CD4-positive, alpha-beta T cell (primary cell): ENCODE measurements around the gene TEF. TPM values are rescaled to one million over a fixed set of nuclear protein-coding genes. Genes with fewer than 3 reads are reported as not detected.

ENCODE experiments used
- ATAC-seq: fragments of 200-7000 bp; cut with Tn5 transposase; one replicate; pipeline ENCODE4 v1.10.0; 2022; ENCODE audit warnings: mild to moderate bottlenecking; ENCODE audit not compliant: poor library complexity
- CTCF ChIA-PET: fragments of 350-600 bp; sonication (Branson Sonifier 250); formaldehyde crosslinking; loops from one replicate; lab custom pipeline; 2021; ENCODE audit warnings: antibody characterized with exemption, inconsistent platforms; lab: Charles Lee
- POLR2A ChIA-PET: fragments of 350-600 bp; sonication (Branson Sonifier 250); formaldehyde crosslinking; loops from one replicate; lab custom pipeline; 2021; ENCODE audit warnings: antibody characterized with exemption, inconsistent platforms; lab: Charles Lee
- DNase-seq, 14 experiments: peaks; one replicate each; pipeline ENCODE4 v3.0.0-alpha.2; 2013 to 2020; ENCODE audit warnings: mixed read lengths in 2 of 14
- H3K27ac ChIP-seq, 2 donors: one replicate each; pipeline versions ENCODE4 v1.5.1 to v1.7.0; 2013; ENCODE audit warnings: low read length in 2 of 2, low read depth in 1 of 2, mild to moderate bottlenecking in 1 of 2
- H3K27me3 ChIP-seq, 2 experiments: 1 replicate in 1 of 2; 2 replicates in 1 of 2; pipeline versions ENCODE4 v1.6.1 to v1.7.0; 2013; ENCODE audit warnings: low read length in 2 of 2, control low read depth in 1 of 2, mild to moderate bottlenecking in 1 of 2, moderate library complexity in 1 of 2; ENCODE audit not compliant: insufficient read depth in 2 of 2, control insufficient read depth in 1 of 2
- H3K36me3 ChIP-seq: one replicate; pipeline ENCODE4 v1.6.1; 2013; ENCODE audit warnings: low read length, control low read depth; ENCODE audit not compliant: insufficient read depth
- H3K4me1 ChIP-seq: one replicate; pipeline ENCODE4 v1.6.1; 2013; ENCODE audit warnings: low read length, control low read depth; ENCODE audit not compliant: insufficient read depth
- H3K4me3 ChIP-seq: one replicate; pipeline ENCODE4 v1.5.1; 2013; ENCODE audit warnings: mild to moderate bottlenecking, low read length, moderate library complexity
- H3K9me3 ChIP-seq, 2 experiments: 1 replicate in 1 of 2; 2 replicates in 1 of 2; pipeline versions ENCODE4 v1.6.1 to v1.7.0; 2013; ENCODE audit warnings: low read length in 2 of 2, mild to moderate bottlenecking in 2 of 2, control low read depth in 1 of 2, moderate library complexity in 1 of 2; ENCODE audit not compliant: control insufficient read depth in 1 of 2, insufficient read depth in 1 of 2
- H3K27ac Mint-ChIP-seq: one replicate; pipeline ENCODE4 v1.8.0; 2020; ENCODE audit warnings: mixed read lengths
- H3K27me3 Mint-ChIP-seq: one replicate; pipeline ENCODE4 v1.8.0; 2021; ENCODE audit warnings: mixed read lengths
- H3K36me3 Mint-ChIP-seq: one replicate; pipeline ENCODE4 v1.8.0; 2021; ENCODE audit warnings: low read depth, mixed read lengths
- H3K4me1 Mint-ChIP-seq: one replicate; pipeline ENCODE4 v1.8.0; 2021; ENCODE audit warnings: low read depth, mixed read lengths
- H3K4me3 Mint-ChIP-seq: one replicate; pipeline ENCODE4 v1.8.0; 2020; ENCODE audit warnings: mild to moderate bottlenecking, mixed read lengths
- H3K9me3 Mint-ChIP-seq: one replicate; pipeline ENCODE4 v1.8.0; 2020; ENCODE audit warnings: mixed read lengths
- intact Hi-C, 2 experiments: fragments of 100-400 bp; cut with DNase I in 1 of 2; cut with micrococcal nuclease in 1 of 2; formaldehyde crosslinking; loops; one replicate each; pipeline versions ENCODE4 v1.15.1 to v1.9.0; 2023 to 2025; cut with DNase I, micrococcal nuclease
- total RNA-seq, 174 experiments: library from RNA in 2 of 174; stranded (reverse) in 2 of 174; gene quantifications; one replicate each; pipeline ENCODE4 v1.2.3 and lab custom pipeline; 2021 to 2026
- TF ChIP-seq, protein P1 (sequence below): fragments of 200-600 bp; IDR thresholded peaks from one replicate; pipeline ENCODE4 v1.8.0; 2022; ENCODE audit warnings: antibody characterized with exemption, mild to moderate bottlenecking

TEF gene
- total RNA-seq, 2 experiments from 2014 or later: 2.4 to 2.6 TPM

DNA sequence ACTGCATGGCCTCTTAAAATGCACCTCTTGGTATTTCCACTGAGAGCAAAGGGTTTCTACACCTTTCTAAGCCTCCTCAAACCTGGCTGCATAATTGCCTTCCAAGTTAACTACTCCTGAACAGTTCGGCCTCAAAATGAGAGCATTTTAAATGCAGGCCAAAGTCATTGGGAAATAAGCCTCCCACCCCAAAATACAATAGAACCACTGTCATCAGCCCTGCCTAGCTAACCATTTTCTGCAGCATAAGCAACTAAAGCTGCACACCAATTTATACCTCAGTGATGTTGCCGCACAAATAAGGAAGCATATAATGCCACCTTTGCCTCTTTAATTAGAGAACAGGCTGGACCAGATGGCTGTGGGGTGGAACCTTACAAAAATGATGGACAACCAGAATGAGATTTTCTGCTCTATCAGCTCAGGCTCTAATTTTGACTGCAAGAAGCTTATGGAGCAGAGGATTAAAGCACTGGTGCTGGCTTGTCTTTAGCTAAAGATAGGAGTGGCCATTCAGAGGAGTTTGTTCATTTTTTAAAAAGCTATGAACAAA is 60.6 kb downstream of the TEF start:
- CTCF ChIA-PET: interaction anchor here (1.5 kb wide), 1 partner anchor 39 kb away, joined by 4 read pairs; no protein-coding TSS in a partner anchor
- Mint-ChIP-seq H3K9me3 (no peaks in the 10 kb centered on the region), H3K4me1 (peaks cover 33% of the 10 kb centered on the region), H3K27ac (peak overlapping the region; percentile 55), H3K36me3 (peaks cover 37% of the 10 kb centered on the region), H3K4me3 (peak overlapping the region; percentile 82), H3K27me3 (no peaks in the 10 kb centered on the region)
- ATAC-seq (no peak), DNase-seq (no peak)
- intact Hi-C loops: loop anchor here in 1 of 2 experiments (10.0 kb wide), 1 partner anchor 158 kb away; the partner anchor contains the start of gene RANGAP1
- peaks cover 13% of the 10 kb centered on the region for H3K36me3 ChIP-seq
- TF ChIP-seq, protein P1, sequence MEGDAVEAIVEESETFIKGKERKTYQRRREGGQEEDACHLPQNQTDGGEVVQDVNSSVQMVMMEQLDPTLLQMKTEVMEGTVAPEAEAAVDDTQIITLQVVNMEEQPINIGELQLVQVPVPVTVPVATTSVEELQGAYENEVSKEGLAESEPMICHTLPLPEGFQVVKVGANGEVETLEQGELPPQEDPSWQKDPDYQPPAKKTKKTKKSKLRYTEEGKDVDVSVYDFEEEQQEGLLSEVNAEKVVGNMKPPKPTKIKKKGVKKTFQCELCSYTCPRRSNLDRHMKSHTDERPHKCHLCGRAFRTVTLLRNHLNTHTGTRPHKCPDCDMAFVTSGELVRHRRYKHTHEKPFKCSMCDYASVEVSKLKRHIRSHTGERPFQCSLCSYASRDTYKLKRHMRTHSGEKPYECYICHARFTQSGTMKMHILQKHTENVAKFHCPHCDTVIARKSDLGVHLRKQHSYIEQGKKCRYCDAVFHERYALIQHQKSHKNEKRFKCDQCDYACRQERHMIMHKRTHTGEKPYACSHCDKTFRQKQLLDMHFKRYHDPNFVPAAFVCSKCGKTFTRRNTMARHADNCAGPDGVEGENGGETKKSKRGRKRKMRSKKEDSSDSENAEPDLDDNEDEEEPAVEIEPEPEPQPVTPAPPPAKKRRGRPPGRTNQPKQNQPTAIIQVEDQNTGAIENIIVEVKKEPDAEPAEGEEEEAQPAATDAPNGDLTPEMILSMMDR: no peak
- H3K27ac ChIP-seq: no peak overlapping the region
- H3K27me3 ChIP-seq: no peaks in the 10 kb centered on the region
- H3K4me3 ChIP-seq: no peak overlapping the region
- POLR2A ChIA-PET: interaction anchor here (0.9 to 10.6 kb wide), 3 partner anchors 9 to 26 kb away, joined by 3 to 234 read pairs (median 5); partner anchors contain the start of genes ACO2 and PHF5A
- peaks cover 43% of the 10 kb centered on the region for H3K4me1 ChIP-seq
- no peaks in the 10 kb centered on the region for H3K9me3 ChIP-seq

DNA sequence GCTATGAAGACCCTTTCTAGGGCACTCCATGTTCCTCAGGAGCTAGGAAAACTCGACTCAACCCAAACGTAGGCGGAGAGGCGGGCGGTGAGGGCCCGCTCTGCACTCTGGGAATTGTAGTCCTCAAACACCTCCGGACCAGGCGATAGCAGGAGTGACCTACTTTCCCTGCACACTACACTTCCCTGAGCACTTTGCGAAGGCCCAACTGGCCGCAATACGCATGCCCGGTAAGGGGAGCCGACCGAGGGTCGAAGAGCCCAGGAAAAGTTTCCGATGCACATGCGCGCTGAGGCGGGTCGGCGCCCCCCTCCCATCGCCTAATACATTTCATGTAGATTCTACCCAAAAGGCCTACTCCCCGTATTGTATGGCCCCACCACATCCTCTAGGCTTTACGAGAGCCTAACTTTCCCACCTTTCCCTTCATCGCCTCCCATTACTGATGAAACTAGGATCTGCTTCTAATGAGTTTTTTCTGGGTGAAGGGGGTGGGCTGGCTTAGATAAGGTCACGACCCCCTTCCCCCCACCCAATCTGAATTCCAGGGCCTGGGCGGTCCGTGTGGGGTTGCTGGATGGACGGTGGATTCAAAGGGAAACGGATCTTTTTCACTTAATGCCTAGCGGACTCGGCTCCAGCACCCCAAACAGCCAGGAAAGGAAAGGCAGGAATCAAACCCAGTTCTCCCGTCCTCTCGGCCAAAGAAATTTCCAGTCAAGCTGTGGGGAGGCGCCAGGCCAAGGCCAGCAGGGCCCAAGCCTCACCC is 62.8 kb downstream of the TEF start:
- Histone ChIP-seq H3K27ac (peak overlapping the region; percentile 97 to 98), H3K4me1 (peaks cover 50% of the 10 kb centered on the region), H3K27me3 (no peaks in the 10 kb centered on the region), H3K4me3 (peak overlapping the region; percentile 98), H3K9me3 (no peaks in the 10 kb centered on the region), H3K36me3 (peaks cover 7% of the 10 kb centered on the region)
- Mint-ChIP-seq H3K9me3 (no peaks in the 10 kb centered on the region), H3K27ac (peak overlapping the region; percentile 95), H3K4me3 (peak overlapping the region; percentile 90), H3K36me3 (peaks cover 41% of the 10 kb centered on the region), H3K4me1 (peaks cover 42% of the 10 kb centered on the region), H3K27me3 (no peaks in the 10 kb centered on the region)
- intact Hi-C loops: loop anchor here (5.0 to 10.0 kb wide), 3 partner anchors 157 to 178 kb away; partner anchors contain the start of genes RANGAP1 (in 2 of the 2), DESI1 (in 1 of the 2) and XRCC6 (in 1 of the 2)
- ChIA-PET CTCF (interaction anchor here (1.5 to 1.9 kb wide), 2 partner anchors 41 to 82 kb away, joined by 4 to 5 read pairs; no protein-coding TSS in a partner anchor), POLR2A (interaction anchor here (0.7 to 10.6 kb wide), 12 partner anchors 8 to 336 kb away, joined by 3 to 234 read pairs (median 4); partner anchors contain the start of genes ACO2, DESI1, PHF5A and PMM1)
- peak; percentile 55 to 93 (median 74) for DNase-seq
- peak; percentile 12 for ATAC-seq
- TF ChIP-seq, protein P1: no peak
